K562 (cell line): ENCODE results near the gene REX1BD. TPM values are rescaled to one million over a fixed set of nuclear protein-coding genes. Genes with fewer than 3 reads are reported as not detected.
A peak's percentile ranks its signal among the peaks of the same experiment; 100 is the strongest.

Experiments
- ATAC-seq: fragments of 200-7000 bp; cut with Tn5 transposase; 3 replicates; pipeline ENCODE4 v1.9.1; 2020; ENCODE audit warnings: moderate library complexity
- BruUV-seq: library from RNA; stranded (reverse); fragments of 400-500 nt; replicated peaks from 2 replicates; lab custom pipeline; 2021; lab: Mats Ljungman, UMichigan
- CTCF ChIA-PET: fragments of 300-600 bp; formaldehyde crosslinking; extraction: SDS; loops from one replicate; lab custom pipeline; 2021; ENCODE audit warnings: low intra/inter-chr PET ratio; lab: Yijun Ruan, JAX
- POLR2A ChIA-PET: fragments of 300-600, 350-650 bp; sonication (Branson Sonifier 250); formaldehyde crosslinking; extraction: SDS; loops from one replicate; lab custom pipeline; 2021; ENCODE audit warnings: antibody characterized with exemption, inconsistent platforms; lab: Yijun Ruan, JAX
- DNase-seq, 4 experiments: peaks; one replicate each; pipeline versions ENCODE4 v3.0.0 to v3.0.0-alpha.2; 2011 to 2018; ENCODE audit warnings: low spot score in 3 of 4, mixed read lengths in 3 of 4; ENCODE audit errors: extremely low read depth in 1 of 4
- FAIRE-seq: peaks from 2 replicates; lab custom pipeline; 2011; peaks lifted over from hg19 to GRCh38; lab: Jason Lieb, UNC
- H2AFZ ChIP-seq: 2 replicates; pipeline ENCODE4 v1.6.0; 2011; ENCODE audit warnings: low read depth, low read length, control low read depth, inconsistent platforms
- H3K27ac ChIP-seq: fragments of 200-600 bp; 3 replicates; pipeline ENCODE4 v1.8.0; 2011; ENCODE audit warnings: low read depth, mild to moderate bottlenecking, control low read depth, inconsistent platforms, low read length, moderate library complexity, mixed read lengths; ENCODE audit errors: extremely low read depth
- H3K27me3 ChIP-seq, 2 experiments: fragments of 300-600 bp in 1 of 2; 2 replicates in 1 of 2; 3 replicates in 1 of 2; pipeline versions ENCODE4 v1.6.0 to v1.8.0; 2011; ENCODE audit warnings: inconsistent platforms in 2 of 2, low read length in 2 of 2, mild to moderate bottlenecking in 1 of 2, mixed read lengths in 1 of 2, moderate library complexity in 1 of 2; ENCODE audit not compliant: control insufficient read depth in 2 of 2, insufficient read depth in 2 of 2
- H3K36me3 ChIP-seq: fragments of 300-600 bp; 3 replicates; pipeline ENCODE4 v1.8.0; 2011; ENCODE audit warnings: mild to moderate bottlenecking, low read length, inconsistent platforms; ENCODE audit not compliant: control insufficient read depth, insufficient read depth
- H3K4me1 ChIP-seq, 2 experiments: fragments of 200-600 bp in 1 of 2; replicated peaks in 1 of 2; 2 replicates in 1 of 2; 3 replicates in 1 of 2; pipeline versions ENCODE4 v1.5.1 to v1.8.0; 2011; ENCODE audit warnings: inconsistent platforms in 2 of 2, low read length in 2 of 2, mild to moderate bottlenecking in 1 of 2, mixed read lengths in 1 of 2, moderate library complexity in 1 of 2; ENCODE audit not compliant: control insufficient read depth in 2 of 2, insufficient read depth in 2 of 2
- H3K4me2 ChIP-seq: 2 replicates; pipeline ENCODE4 v1.6.1; 2011; ENCODE audit warnings: low read length, control low read depth, inconsistent platforms, mixed read lengths; ENCODE audit not compliant: insufficient read depth
- H3K4me3 ChIP-seq: fragments of 200-600 bp; sonication (generic), shearing (Covaris generic); 2 replicates; pipeline ENCODE4 v1.5.1; 2016; ENCODE audit warnings: control low read depth, inconsistent platforms
- H3K79me2 ChIP-seq: fragments of 200-600 bp; 3 replicates; pipeline ENCODE4 v1.8.0; 2011; ENCODE audit warnings: low read length, inconsistent platforms; ENCODE audit not compliant: control insufficient read depth, insufficient read depth
- H3K9ac ChIP-seq, 2 experiments: 2 replicates each; pipeline versions ENCODE4 v1.6.0 to v1.6.1; 2011; ENCODE audit warnings: low read depth in 2 of 2, low read length in 2 of 2, control low read depth in 1 of 2, inconsistent platforms in 1 of 2, mild to moderate bottlenecking in 1 of 2, mixed read lengths in 1 of 2; ENCODE audit not compliant: insufficient read depth in 1 of 2
- H3K9me1 ChIP-seq: one replicate; pipeline ENCODE4 v1.6.0; 2011; ENCODE audit warnings: inconsistent platforms, mild to moderate bottlenecking, low read length, moderate library complexity; ENCODE audit not compliant: control insufficient read depth, insufficient read depth
- H3K9me3 ChIP-seq: replicated peaks from 2 replicates; pipeline ENCODE4 v1.5.1; 2011; ENCODE audit warnings: low read depth, low read length, inconsistent platforms; ENCODE audit not compliant: control insufficient read depth, insufficient read depth
- H4K20me1 ChIP-seq: replicated peaks from 2 replicates; pipeline ENCODE4 v1.6.1; 2011; ENCODE audit warnings: low read length, inconsistent platforms, mixed read lengths; ENCODE audit not compliant: control insufficient read depth, insufficient read depth
- CREB1 ChIP-seq, 2 experiments: sonication (generic) in 1 of 2; formaldehyde crosslinking in 1 of 2; IDR thresholded peaks; 2 replicates each; pipeline versions ENCODE4 v1.6.1 to v1.8.0; 2012 to 2022; ENCODE audit warnings: inconsistent platforms in 1 of 2, mild to moderate bottlenecking in 1 of 2, missing genetic modification reagents in 1 of 2, moderate library complexity in 1 of 2
- EP300 ChIP-seq: IDR thresholded peaks from 2 replicates; pipeline ENCODE4 v1.6.1; 2012; ENCODE audit warnings: low read length, improper control_type of control experiment
- FOXJ2 ChIP-seq: fragments of 200-800 bp; sonication (Bioruptor generic); IDR thresholded peaks from 2 replicates; pipeline ENCODE4 v1.6.1; 2016; ENCODE audit warnings: missing genetic modification characterization, missing compliant biosample characterization
- ID3 ChIP-seq, 2 experiments: fragments of 250-450 bp in 1 of 2; fragments of 450-650 bp in 1 of 2; sonication (Bioruptor Pico) in 1 of 2; IDR thresholded peaks; 2 replicates each; pipeline versions ENCODE4 v1.6.1 to v1.8.0; 2016 to 2021; ENCODE audit warnings: mild to moderate bottlenecking in 2 of 2, moderate library complexity in 2 of 2, missing compliant biosample characterization in 1 of 2, missing genetic modification characterization in 1 of 2
- KDM4B ChIP-seq, 2 experiments: fragments of 450-650 bp in 1 of 2; sonication (generic) in 1 of 2; IDR thresholded peaks; 2 replicates each; pipeline ENCODE4 v1.6.1; 2016 to 2017; ENCODE audit warnings: borderline replicate concordance in 2 of 2, antibody characterized with exemption in 1 of 2, low read depth in 1 of 2, mild to moderate bottlenecking in 1 of 2
- NCOA2 ChIP-seq, 2 experiments: fragments of 450-650 bp; IDR thresholded peaks; 2 replicates each; pipeline ENCODE4 v1.6.1; 2018; ENCODE audit warnings: mild to moderate bottlenecking in 2 of 2, moderate library complexity in 1 of 2; ENCODE audit not compliant: partially characterized antibody in 2 of 2
- NFYB ChIP-seq: IDR thresholded peaks from 2 replicates; pipeline ENCODE4 v1.6.1; 2011; ENCODE audit warnings: mild to moderate bottlenecking, moderate library complexity; ENCODE audit not compliant: insufficient read length; ENCODE audit errors: extremely low read depth
- RBM22 ChIP-seq: fragments of 200-400 bp; formaldehyde crosslinking; IDR thresholded peaks from 2 replicates; pipeline ENCODE4 v1.6.1; 2018; ENCODE audit warnings: low read length, low read depth; ENCODE audit not compliant: poor library complexity, severe bottlenecking
- ZEB2 ChIP-seq: fragments of 450-650 bp; IDR thresholded peaks from 2 replicates; pipeline ENCODE4 v1.6.1; 2016
- ZNF232 ChIP-seq: sonication (generic); formaldehyde crosslinking; IDR thresholded peaks from 2 replicates; pipeline ENCODE4 v1.8.0; 2022; ENCODE audit warnings: mild to moderate bottlenecking, missing genetic modification reagents
- ZNF696 ChIP-seq: fragments of 250-450 bp; sonication (Bioruptor Pico); conservative IDR thresholded peaks from 2 replicates; pipeline ENCODE4 v1.4.0; 2020; ENCODE audit warnings: mild to moderate bottlenecking, moderate library complexity
- WGBS: fragments of 100-300 bp; shearing (Covaris generic); methylation state at CpG from one replicate; pipeline ENCODE4 v1.1.6; 2016; ENCODE audit warnings: low coverage, mixed read lengths; ENCODE audit not compliant: insufficient coverage; ENCODE audit errors: missing lambda C conversion rate; 5-methylcytosine and 5-hydroxymethylcytosine counted together
- in situ Hi-C: fragments of 300-500 bp; cut with MboI; formaldehyde crosslinking; loops from 4 replicates; pipeline ENCODE4 v1.15.0; 2018; ENCODE audit warnings: inconsistent platforms, mixed read lengths
- intact Hi-C: fragments of 100-400 bp; cut with micrococcal nuclease; formaldehyde crosslinking; loops from 2 replicates; pipeline ENCODE4 v1.14.2; 2022
- polyA plus RNA-seq, 8 experiments: library from polyadenylated mRNA; depleted of rRNA in 4 of 8; stranded (reverse) in 5 of 8; unstranded in 3 of 8; fragments of >200 nt; fragmentation: Nextera tagmentation in 2 of 8; fragmentation: Illumina TruSeq in 1 of 8; extraction: Ambion mirVana in 2 of 8; extraction: Trizol in 1 of 8; gene quantifications; 2 replicates each; pipeline versions ENCODE4 v1.2.1 to v1.2.3, GENCODE V29; 2011 to 2014; ENCODE audit warnings: inconsistent platforms in 1 of 8, missing spikeins in 1 of 8
- total RNA-seq, 7 experiments: library from RNA; depleted of rRNA in 6 of 7; stranded (reverse); fragments of >200 nt in 6 of 7; fragmentation: Illumina TruSeq in 2 of 7; extraction: Trizol in 2 of 7; gene quantifications; 2 replicates each; pipeline versions ENCODE4 v1.2.1 to v1.2.3, GENCODE V29; 2011 to 2021; ENCODE audit warnings: low replicate concordance in 1 of 7
- TF ChIP-seq, protein P1 (sequence below): fragments of 450-650 bp; formaldehyde crosslinking; IDR thresholded peaks from 2 replicates; pipeline ENCODE4 v1.4.0; 2020; ENCODE audit warnings: mild to moderate bottlenecking, moderate library complexity
- TF ChIP-seq, protein P2 (sequence below), 2 experiments: fragments of 450-650 bp in 1 of 2; sonication (generic) in 1 of 2; formaldehyde crosslinking; conservative IDR thresholded peaks; 2 replicates each; pipeline versions ENCODE4 v1.4.0 to v1.8.1; 2020 to 2022; ENCODE audit warnings: mild to moderate bottlenecking in 1 of 2, missing genetic modification reagents in 1 of 2

Gene REX1BD
- total and polyA plus RNA-seq, 9 of the 15 experiments (the other 6 are each of a cell fraction or from before 2014, with no cell fraction given), result 1.9 to 136 (median 13.8) TPM

- Histone ChIP-seq H3K27me3 (no peaks in the 10 kb centered on the region), H3K9me3 (no peaks in the 10 kb centered on the region), H3K9me1 (no peaks in the 10 kb centered on the region), H3K79me2 (peaks cover 24% of the 10 kb centered on the region), H3K27ac (peak overlapping the region; percentile 79), H2AFZ (peak overlapping the region; percentile 79), H3K4me1 (peaks cover 23 to 68% of the 10 kb centered on the region in 2 experiments), H3K36me3 (peaks cover 5% of the 10 kb centered on the region; the same call in 2 of the 3 replicates), H4K20me1 (peaks cover 6% of the 10 kb centered on the region; the same call in 1 of the 2 replicates), H3K9ac (peak overlapping the region; percentile 85 to 93), H3K4me3 (peak overlapping the region; percentile 71), H3K4me2 (peak overlapping the region; percentile 89)
- POLR2A ChIA-PET, result interaction anchor here (0.6 to 5.4 kb wide), 11 partner anchors 8 to 371 kb away, joined by 3 to 39 read pairs (median 4); partner anchors contain the start of genes UBA52 and UPF1
- CTCF ChIA-PET, result interaction anchor here (0.6 to 1.6 kb wide), 3 partner anchors 86 to 258 kb away, joined by 3 to 4 read pairs (median 4); no protein-coding TSS in a partner anchor
- intact Hi-C loops (loop anchor here (1.0 to 10.0 kb wide), 7 partner anchors 19 to 255 kb away; partner anchors contain the start of genes KLHL26, KXD1 and UBA52), in situ Hi-C loops (no loop called here)
- peak; percentile 78 for ATAC-seq
- under 1% methylated on average over 51 of the region's 52 CpGs for WGBS
- BruUV-seq, result no TSS peak
- no peak for FAIRE-seq
- DNase-seq, result peak; percentile 60 to 83 (median 67)
- TF ChIP-seq, protein P1, sequence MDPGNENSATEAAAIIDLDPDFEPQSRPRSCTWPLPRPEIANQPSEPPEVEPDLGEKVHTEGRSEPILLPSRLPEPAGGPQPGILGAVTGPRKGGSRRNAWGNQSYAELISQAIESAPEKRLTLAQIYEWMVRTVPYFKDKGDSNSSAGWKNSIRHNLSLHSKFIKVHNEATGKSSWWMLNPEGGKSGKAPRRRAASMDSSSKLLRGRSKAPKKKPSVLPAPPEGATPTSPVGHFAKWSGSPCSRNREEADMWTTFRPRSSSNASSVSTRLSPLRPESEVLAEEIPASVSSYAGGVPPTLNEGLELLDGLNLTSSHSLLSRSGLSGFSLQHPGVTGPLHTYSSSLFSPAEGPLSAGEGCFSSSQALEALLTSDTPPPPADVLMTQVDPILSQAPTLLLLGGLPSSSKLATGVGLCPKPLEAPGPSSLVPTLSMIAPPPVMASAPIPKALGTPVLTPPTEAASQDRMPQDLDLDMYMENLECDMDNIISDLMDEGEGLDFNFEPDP (CRISPR knock-in tag), result no peak
- no peak for TF ChIP-seq CREB1 (IDR thresholded peaks at IDR 0.05)
- TF ChIP-seq CREB1 (CRISPR knock-in tag; IDR thresholded peaks at IDR 0.05), result peak; percentile 54; the same call in 1 of the 2 replicates
- TF ChIP-seq EP300, result no peak
- TF ChIP-seq ZNF232, result no peak; the same call in 1 of the 2 replicates
- TF ChIP-seq ID3 (CRISPR knock-in tag; IDR thresholded peaks at IDR 0.05), result no peak
- peak; percentile 75; the same call in 1 of the 2 replicates for TF ChIP-seq ID3 (tag; IDR thresholded peaks at IDR 0.05)
- TF ChIP-seq KDM4B (IDR thresholded peaks at IDR 0.05; ENCODE audit: borderline replicate concordance in 2 of 2, low read depth in 1 of 2), result peak in 1 of 2 experiments; percentile 47; a peak in 1 of 4 replicates
- peak; percentile 32 for TF ChIP-seq RBM22
- no peak for TF ChIP-seq ZEB2
- no peak for TF ChIP-seq NFYB
- TF ChIP-seq NCOA2 (IDR thresholded peaks at IDR 0.05; ENCODE audit: partially characterized antibody in 2 of 2), result no peak
- no peak for TF ChIP-seq FOXJ2 (tag)
- no peak for TF ChIP-seq ZNF696 (CRISPR knock-in tag)
- TF ChIP-seq, protein P2, sequence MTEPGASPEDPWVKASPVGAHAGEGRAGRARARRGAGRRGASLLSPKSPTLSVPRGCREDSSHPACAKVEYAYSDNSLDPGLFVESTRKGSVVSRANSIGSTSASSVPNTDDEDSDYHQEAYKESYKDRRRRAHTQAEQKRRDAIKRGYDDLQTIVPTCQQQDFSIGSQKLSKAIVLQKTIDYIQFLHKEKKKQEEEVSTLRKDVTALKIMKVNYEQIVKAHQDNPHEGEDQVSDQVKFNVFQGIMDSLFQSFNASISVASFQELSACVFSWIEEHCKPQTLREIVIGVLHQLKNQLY (CRISPR knock-in tag; conservative IDR thresholded peaks at IDR 0.05), result peak in 1 of 2 experiments; percentile 96; a peak in 1 of 4 replicates
These were observed 1.0 kb downstream of the REX1BD start for GRCh38 chr19:18589380-18590272.
